ENCODE results near the gene CACNB4. TPM values are rescaled to one million over a fixed set of nuclear protein-coding genes. Genes with fewer than 3 reads are reported as not detected.

CACNB4 gene
- total RNA-seq, 1 donor: 4.8 TPM

DNA sequence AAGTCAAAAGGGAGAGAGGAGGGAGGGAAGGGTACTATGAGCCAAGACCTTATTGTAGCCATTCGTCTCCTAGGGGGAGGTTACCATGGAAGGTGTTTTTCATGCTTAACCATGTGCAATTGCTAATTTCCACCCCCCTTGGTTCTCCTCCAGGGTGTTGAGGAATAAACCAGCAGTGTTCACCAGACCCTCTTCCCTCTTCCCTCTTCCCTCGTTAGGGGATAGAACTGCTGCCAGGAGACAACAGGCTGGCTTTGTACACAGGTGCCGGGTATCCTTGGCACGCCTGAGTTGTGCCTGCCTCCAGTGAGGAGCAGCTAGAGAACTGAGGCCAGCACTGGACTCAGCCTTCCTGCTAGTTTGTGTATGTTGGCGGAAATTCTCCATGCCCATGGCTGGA is 229.6 kb downstream of the CACNB4 start:
- no peak overlapping the region for H3K4me3 ChIP-seq (ENCODE audit: low read depth, low read length)
- DNase-seq (ENCODE audit: low read depth): no peak
- TF ChIP-seq, protein P1, sequence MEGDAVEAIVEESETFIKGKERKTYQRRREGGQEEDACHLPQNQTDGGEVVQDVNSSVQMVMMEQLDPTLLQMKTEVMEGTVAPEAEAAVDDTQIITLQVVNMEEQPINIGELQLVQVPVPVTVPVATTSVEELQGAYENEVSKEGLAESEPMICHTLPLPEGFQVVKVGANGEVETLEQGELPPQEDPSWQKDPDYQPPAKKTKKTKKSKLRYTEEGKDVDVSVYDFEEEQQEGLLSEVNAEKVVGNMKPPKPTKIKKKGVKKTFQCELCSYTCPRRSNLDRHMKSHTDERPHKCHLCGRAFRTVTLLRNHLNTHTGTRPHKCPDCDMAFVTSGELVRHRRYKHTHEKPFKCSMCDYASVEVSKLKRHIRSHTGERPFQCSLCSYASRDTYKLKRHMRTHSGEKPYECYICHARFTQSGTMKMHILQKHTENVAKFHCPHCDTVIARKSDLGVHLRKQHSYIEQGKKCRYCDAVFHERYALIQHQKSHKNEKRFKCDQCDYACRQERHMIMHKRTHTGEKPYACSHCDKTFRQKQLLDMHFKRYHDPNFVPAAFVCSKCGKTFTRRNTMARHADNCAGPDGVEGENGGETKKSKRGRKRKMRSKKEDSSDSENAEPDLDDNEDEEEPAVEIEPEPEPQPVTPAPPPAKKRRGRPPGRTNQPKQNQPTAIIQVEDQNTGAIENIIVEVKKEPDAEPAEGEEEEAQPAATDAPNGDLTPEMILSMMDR (IDR thresholded peaks at IDR 0.05; ENCODE audit: insufficient read depth, low read length): no peak

DNA sequence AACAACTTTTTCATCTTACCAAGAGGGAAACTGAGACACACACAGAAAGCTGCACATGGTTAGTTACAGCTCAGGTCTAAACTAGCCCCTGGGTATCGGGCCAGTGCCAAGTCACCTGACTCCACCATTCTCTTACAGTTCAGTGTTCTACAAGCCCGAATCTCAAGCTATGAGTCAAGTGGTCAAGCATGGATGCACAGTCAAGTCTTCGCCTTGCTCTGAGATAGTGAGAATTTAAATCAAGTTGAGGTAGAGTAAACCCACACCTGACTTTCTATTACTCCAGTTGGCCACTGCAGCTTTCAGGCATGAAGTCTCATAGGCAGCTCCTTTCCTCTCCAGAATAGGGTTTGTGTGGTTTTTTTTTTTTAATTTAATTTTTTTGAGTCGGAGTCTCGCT is 236.1 kb downstream of the CACNB4 start:
- no peak overlapping the region for H3K4me3 ChIP-seq (ENCODE audit: low read depth, low read length)
- TF ChIP-seq, protein P1 (IDR thresholded peaks at IDR 0.05; ENCODE audit: insufficient read depth, low read length): no peak
- no peak for DNase-seq (ENCODE audit: low read depth)

DNA sequence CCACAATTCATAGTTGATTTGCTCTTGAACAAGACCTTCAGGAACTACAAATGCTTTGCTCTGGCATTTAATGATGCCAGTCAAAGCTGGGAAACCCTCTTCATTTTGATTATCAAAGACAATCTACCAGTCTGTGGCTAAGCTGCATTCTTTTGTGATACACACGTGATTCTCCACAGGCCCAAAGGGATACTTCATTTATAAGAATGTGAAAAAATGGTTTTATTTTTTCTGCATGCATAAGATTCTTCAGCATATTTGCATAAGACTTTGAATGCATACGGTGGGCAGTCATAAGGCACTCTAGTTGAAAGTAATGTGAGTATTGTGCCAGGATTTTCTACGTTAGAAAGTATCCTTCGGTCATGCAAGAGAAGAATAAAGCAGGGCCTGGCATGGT is 237.7 kb downstream of the CACNB4 start:
- DNase-seq (ENCODE audit: low read depth): no peak
- TF ChIP-seq, protein P1 (IDR thresholded peaks at IDR 0.05; ENCODE audit: insufficient read depth, low read length): no peak
- H3K4me3 ChIP-seq (ENCODE audit: low read depth, low read length): no peak overlapping the region

DNA sequence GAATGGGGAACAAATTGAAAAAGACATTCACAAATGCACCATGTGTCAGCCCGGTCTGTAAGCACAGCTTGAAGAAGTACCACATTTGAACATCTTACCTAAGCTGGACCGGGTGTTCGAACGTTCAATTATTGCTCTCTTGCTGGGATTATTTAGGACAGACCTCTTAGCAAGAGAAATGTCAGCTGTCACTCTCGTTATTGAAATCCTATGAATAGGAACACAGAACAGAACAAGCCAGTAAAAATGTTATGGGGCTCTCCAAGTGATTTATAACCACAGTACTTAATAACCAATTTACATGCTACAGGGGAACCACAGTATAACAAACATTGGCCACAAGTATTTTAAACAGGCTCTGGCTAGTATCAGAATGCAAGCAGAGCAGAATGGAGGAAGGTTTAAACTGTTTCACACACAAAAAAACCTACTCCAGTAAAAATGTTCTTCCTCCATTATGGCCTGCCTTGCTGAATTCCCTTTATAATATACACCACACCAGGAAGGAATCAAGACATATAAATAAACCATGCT is 238.2 kb downstream of the CACNB4 start:
- no peak overlapping the region for H3K4me3 ChIP-seq (ENCODE audit: low read depth, low read length)
- TF ChIP-seq, protein P1 (IDR thresholded peaks at IDR 0.05; ENCODE audit: insufficient read depth, low read length): no peak
- DNase-seq (ENCODE audit: low read depth): no peak

DNA sequence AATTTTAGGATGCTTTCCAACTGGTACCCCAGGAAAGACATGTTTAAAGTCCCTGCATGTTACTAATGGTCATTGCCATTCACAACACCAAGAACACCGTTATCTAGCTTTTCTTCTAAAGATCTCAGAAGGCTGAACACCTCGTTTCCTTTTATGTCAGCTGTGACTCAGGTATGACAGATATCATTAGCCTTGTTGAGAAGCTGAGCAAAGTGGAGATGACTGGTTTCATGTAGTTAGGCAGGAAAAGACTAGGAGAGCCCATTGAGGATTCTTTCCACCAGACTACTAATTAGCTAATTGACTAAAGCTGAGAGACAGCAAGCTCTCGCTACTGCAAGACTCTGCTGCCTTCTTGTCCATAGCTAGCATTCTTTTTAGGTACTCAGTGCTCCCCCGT is 238.6 kb downstream of the CACNB4 start:
- TF ChIP-seq, protein P1 (IDR thresholded peaks at IDR 0.05; ENCODE audit: insufficient read depth, low read length): no peak
- DNase-seq (ENCODE audit: low read depth): no peak
- no peak overlapping the region for H3K4me3 ChIP-seq (ENCODE audit: low read depth, low read length)

DNA sequence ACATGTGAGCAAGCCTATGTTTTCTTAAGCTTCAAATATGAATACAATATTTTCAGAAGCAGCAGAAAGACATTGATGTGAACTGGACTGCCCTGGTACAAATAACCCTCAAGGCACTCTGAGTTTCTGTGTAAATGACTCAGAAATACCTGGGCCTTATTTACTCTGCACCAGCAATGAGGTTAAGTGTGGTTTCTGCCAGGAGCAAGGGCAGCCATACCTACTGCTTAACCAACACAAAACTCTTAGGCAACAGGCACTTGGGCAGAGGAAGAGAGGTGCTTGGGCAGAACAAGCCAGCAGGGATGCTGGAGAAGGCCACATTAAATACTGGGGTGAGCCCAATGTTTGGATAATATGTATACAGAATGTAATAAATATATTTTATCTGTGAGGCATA is 241.2 kb downstream of the CACNB4 start:
- TF ChIP-seq, protein P1 (IDR thresholded peaks at IDR 0.05; ENCODE audit: insufficient read depth, low read length): no peak
- DNase-seq (ENCODE audit: low read depth): no peak
- no peak overlapping the region for H3K4me3 ChIP-seq (ENCODE audit: low read depth, low read length)

DNA sequence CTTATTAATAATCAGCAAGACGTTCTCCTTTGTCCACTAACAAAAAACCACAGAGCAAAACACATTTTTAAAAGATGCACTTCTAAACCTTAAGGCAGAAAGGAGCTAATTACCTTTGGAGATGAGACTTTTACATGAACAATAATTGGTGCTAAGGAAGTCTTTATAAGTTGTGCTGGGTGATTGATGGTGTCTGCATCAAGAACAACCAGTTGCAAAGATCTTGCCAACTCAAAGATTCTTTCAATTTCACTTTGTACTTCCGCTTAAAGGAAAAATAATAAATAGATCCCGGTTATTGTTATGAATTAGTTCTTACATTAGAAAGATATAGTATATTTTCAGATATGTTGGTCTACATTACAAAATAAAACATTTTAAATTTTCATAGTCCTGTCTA is 243.7 kb downstream of the CACNB4 start:
- TF ChIP-seq, protein P1 (IDR thresholded peaks at IDR 0.05; ENCODE audit: insufficient read depth, low read length): no peak
- DNase-seq (ENCODE audit: low read depth): no peak
- no peak overlapping the region for H3K4me3 ChIP-seq (ENCODE audit: low read depth, low read length)

All from fibroblast of the aortic adventitia (primary cell).